GF-D8 (cell line): ENCODE data around the gene CA4.
"Not testable (repeated sequence)": the region's sequence is repeated elsewhere in the genome, so short reads cannot be mapped to it uniquely, and the experiment has no call there.

ENCODE experiments used
- DNase-seq: peaks from one replicate; lab custom pipeline; 2025; lab: John Stamatoyannopoulos, UW

CA4 gene

DNA sequence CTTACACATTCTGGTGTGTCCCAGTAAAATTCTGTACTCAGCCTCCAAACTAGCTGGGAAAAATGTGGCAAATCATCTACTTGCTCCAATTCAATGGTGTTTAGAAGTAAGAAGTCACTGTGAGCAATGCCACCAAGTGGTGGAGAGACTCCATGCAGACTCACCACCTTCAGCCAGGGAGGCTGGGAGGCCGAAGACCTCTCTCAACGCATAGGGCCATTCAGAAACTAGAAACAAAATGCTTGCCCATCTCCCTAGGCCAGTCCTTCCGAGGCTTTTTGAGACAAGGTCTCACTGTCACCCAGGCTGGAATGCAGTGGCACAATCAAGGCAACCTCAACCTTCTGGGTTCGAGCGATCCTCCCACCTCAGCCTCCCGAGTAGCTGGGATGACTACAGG lies 25.0 kb downstream of the CA4 start:
- not testable (repeated sequence) for DNase-seq

DNA sequence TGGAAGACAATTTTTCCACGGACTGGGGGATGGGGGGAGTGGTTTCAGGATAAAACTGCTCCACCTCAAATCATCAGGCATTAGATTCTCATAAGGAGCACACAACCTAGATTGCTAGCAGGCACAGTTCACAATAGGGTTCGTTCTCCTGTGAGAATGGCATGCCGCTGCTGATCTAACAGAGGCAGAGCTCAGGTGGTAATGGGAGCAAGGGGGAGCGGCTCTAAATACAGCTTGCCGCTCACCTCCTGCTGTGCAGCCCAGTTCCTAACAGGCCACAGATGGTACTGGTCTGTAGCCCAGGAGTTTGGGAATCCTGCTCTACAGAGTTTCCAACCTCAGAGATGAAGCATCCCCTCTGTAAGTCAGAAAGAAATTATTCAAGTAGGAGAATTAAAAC lies 27.0 kb downstream of the CA4 start:
- not testable (repeated sequence) for DNase-seq

DNA sequence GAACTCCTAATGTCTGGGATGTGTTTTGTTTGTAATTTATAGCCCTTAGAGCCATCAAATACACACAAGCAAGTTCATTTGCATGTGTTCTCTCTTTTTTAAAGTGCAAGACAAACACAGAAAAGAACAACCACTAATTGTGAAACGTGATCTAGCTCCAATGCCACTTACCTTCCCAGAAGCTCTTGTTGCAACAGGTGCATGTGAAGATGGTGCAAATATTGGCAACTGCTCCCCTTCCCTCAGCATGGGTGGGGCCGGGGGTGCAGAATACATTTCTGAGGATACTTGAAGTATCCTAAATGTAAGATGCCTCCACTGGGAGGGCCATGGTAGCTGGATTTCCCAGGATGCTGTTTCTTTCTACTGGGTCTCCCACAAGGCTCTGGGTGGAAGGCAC lies 28.4 kb downstream of the CA4 start:
- not testable (repeated sequence) for DNase-seq

DNA sequence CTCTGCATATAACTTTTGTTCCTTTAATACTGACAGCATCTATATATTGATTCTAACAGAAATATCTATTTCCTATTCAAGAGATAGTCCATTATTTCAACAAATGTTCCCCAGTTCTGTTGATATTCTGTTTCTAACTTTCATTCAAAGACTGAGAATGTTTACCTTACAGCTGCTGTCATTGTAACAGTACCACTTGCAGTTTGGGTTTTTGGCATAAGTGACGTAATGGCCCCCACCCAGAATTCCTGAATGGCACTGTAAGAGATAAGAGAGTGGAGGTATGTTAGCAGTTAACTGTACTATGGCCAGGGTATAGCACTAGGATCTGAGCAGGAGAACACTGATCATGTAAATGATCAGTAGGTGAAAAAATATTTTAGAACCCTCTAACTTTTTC lies 30.6 kb downstream of the CA4 start:
- not testable (repeated sequence) for DNase-seq

DNA sequence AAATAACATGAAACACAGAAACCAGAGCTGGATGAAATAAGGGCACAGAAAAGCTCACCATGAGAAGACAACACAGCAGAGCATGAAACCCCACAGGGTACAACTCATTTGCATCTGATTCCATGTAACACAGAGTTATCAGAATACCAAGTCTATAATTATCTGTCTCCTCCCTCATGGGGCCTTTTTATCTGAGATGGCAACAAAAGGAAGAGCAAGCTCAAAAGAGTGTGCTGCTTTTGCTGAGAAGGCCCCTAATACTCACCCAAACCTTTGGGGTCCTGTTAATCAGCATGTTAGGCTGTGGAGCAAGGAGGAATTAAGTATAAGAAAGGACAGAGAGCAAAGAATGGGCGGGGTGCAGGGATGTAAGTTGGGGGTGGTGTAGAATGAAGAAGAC lies 36.6 kb downstream of the CA4 start:
- not testable (repeated sequence) for DNase-seq

DNA sequence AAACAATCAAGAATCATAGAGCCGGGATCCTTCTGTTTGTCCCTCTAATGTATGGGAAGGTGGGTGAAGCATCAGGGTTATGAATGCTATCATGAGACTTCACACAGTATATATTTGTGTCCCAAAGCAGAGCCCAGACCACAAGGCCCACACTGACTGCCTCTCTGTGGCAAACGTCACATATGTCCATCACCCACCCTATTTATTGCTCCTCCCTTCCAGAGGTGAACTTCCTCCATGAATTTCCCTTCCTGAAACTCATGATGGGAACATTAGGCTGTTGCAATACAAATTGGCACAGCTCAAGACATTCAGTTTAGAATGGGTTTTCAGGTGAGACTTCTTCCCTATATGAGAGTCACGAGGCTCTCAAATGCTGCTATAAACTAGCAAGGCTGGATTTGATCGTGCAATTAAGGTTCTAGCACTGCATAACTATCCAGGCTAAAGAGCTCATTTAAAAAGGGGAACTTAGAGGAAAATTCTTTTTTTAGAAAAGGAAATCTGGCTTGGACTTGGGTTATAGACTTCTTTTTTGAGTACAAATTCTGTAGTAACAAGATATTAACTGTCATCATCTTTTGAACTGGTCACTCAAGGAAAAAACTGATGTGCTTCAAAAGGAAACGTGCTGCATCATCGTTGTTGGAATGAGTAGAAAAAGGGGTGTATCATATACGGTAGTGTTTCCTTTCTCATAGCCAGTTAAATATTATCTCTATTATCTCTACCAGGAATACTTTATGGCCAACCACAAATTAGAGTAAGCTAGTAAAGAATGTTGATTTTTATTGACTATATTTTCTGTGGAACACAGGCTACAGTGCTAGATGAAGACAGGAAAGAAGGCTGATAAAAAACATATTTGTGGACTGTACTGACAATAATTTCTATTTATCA lies 37.3 kb downstream of the CA4 start:
- not testable (repeated sequence) for DNase-seq

DNA sequence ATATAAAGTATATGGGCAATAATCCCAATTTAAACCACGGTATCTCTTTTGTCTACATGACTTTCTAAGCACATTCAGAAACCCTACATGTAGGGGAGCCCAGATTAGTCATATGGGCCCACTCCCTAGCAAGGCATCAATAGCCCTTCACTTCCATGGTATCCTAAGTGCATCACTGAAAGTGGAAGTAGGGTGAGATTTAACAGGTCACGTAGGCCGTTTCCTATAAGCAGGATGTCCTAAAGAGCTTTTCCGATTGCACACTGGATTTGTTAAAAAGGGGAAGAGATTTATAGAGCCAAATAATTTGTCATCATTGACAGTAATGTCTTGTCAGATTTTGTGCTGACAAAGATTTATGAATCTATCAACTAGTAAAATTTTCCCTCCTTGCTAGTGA lies 39.0 kb downstream of the CA4 start:
- no peak for DNase-seq

DNA sequence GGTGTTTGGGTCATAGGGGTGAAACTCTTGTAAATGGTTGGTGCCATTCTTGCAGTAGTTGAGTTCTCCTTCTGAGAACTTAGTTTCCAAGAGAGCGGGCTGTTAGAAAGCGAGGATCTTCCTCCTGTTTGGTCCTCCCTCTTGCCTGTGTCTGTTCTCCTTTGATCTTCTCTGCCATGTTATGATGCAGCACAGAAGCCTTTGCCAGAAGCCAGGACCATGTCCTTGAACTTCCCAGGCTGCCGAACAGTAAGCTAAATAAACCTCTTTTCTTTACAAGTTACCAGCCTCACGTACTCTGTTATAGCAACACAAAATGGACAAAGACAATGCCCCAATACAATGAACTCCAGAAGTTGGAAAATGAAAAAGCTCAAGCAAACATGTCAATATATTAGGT lies 40.3 kb downstream of the CA4 start:
- not testable (repeated sequence) for DNase-seq

DNA sequence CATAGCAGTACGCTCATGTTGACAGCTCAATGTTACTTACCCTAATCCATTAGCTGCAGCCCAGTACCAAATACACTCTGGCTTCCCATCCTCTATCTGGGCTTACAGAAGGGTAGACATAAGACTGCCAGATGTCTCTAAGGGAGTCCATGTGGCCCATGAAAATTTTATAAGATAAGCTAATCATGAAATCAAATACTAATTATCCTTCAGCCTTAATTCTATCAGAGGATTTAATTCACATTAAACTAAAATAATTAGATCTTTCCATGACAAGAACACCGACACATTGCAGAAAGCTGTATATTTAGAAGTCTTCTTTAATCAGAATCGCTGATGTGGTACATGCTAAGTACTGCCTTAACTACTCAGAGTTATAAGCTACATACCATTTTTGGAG lies 43.3 kb downstream of the CA4 start:
- DNase-seq, result not testable (repeated sequence)

DNA sequence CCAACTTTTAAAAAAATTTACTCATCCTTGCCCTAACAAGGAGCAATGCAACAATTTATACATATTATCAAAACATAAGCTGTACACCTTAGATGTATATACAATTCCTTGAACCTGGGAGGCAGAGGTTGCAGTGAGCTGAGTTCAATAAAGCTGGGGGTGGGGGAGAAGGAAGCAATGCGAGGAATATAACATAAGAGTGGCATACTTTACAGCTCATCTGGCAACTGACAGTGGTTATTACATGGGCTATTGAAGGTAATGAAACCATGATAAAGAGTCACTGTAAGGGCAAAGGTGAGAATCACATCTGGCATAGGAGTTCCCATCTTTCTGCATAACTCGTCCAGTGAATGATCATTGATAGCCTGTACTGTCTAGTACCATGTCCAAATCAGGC lies 43.7 kb downstream of the CA4 start:
- DNase-seq, result no peak

DNA sequence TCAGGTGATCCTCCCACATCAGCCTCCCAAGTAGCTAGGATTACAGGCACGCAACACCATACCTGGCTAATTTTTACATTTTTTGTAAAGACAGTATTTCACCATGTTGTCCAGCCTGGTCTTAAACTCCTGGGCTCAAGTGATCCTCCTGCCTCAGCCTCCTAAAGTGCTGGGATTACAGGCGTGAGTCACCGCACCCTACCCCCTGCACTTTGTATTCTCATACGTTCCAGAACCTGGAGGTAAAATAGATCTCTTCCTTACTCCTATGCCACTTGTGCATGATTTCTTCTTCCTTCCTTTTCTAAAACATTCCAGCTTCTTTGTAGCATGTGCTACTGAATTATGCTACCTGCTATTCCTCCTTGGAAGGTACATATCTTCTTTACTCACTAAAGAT lies 44.4 kb downstream of the CA4 start:
- not testable (repeated sequence) for DNase-seq

DNA sequence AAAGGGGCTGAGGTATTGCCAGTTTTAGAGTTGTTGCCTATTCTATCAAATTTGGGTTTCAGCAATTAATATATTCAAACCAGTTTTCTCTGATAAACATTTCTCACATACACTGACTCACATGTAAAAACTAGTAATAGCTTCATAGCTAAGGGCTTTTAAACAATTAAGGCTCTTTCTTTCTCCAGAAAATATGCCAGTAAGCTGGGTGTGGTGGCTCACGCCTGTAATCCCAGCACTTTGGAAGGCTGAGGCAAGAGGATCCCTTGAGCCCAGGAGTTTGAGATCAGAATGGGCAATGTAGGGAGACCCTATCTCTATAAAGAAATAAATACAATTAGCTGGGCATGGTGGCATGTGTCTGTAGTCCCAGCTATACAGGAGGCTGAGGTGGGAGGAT lies 48.9 kb downstream of the CA4 start:
- DNase-seq, result not testable (repeated sequence)

DNA sequence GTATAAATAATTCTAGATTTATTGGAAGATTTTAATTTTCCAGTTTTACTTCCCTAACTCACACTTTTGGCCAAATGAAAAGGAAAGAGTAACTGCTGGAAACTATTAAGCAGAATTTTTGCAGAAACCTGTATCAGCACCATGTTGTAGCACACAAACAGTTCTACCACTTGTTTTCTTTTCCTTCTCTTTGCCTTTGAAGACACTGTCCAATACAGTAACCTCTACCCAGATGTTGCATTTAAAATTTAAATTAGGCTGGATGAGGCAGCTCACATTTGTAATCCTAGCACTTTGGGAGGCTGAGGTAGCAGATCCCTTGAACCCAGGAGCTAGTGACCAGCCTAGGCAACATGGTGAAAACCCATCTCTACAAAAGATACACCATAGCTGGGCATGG lies 56.0 kb downstream of the CA4 start:
- DNase-seq, result not testable (repeated sequence)

DNA sequence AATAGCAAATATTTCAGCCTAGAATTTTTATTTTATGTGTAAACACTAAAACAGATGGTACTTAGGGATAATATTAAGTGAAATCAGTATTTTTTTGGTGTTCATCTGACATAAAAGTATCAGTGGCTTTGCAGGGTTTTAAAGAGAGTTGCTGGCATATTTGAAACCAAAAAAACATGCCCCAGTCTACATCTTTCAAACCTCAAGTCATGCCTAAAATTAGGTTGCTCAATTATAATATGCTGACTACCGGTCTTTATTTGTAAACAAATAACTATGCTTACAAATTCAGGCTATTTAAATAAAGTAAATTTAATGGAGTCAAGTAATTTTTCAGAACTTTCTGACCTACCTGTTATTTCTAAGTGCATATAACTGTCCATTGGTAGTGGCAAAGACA lies 58.5 kb downstream of the CA4 start:
- DNase-seq, result not testable (repeated sequence)
